HepG2 (cell line): Measurements from ENCODE around the gene KDR. TPM values are rescaled to one million over a fixed set of nuclear protein-coding genes. Genes with fewer than 3 reads are reported as not detected.

Source experiments
- DNMT1 ChIP-seq: sonication (generic); formaldehyde crosslinking; IDR thresholded peaks from 2 replicates; pipeline ENCODE4 v1.5.1; 2020; ENCODE audit warnings: mild to moderate bottlenecking, missing genetic modification reagents
- FOXJ3 ChIP-seq: sonication (generic); formaldehyde crosslinking; IDR thresholded peaks from 2 replicates; pipeline ENCODE4 v1.4.0; 2020; ENCODE audit warnings: missing genetic modification reagents, mild to moderate bottlenecking, borderline replicate concordance
- HCFC1 ChIP-seq: fragments of 150-350 bp; IDR thresholded peaks from 2 replicates; pipeline ENCODE4 v1.6.1; 2014; ENCODE audit warnings: low read depth, low read length
- KDM1A ChIP-seq: IDR thresholded peaks from 2 replicates; pipeline ENCODE4 v1.6.1; 2016; ENCODE audit warnings: missing compliant biosample characterization
- SMYD3 ChIP-seq: sonication (generic); formaldehyde crosslinking; IDR thresholded peaks from 2 replicates; pipeline ENCODE4 v1.8.1; 2023; ENCODE audit warnings: mild to moderate bottlenecking, missing genetic modification reagents
- ZFP41 ChIP-seq: sonication (generic); formaldehyde crosslinking; IDR thresholded peaks from 2 replicates; pipeline ENCODE4 v1.4.0; 2020; ENCODE audit warnings: mild to moderate bottlenecking, missing genetic modification reagents, borderline replicate concordance
- ZNF251 ChIP-seq: sonication (generic); formaldehyde crosslinking; IDR thresholded peaks from 2 replicates; pipeline ENCODE4 v1.9.0; 2021; ENCODE audit warnings: mild to moderate bottlenecking, missing genetic modification reagents
- ZNF761 ChIP-seq: sonication (generic); formaldehyde crosslinking; conservative IDR thresholded peaks from 2 replicates; pipeline ENCODE4 v1.4.0; 2020; ENCODE audit warnings: mild to moderate bottlenecking, missing genetic modification reagents
- polyA plus RNA-seq, 8 experiments: library from polyadenylated mRNA; depleted of rRNA in 3 of 8; stranded (reverse) in 7 of 8; unstranded in 1 of 8; fragments of >200 nt; fragmentation: Illumina TruSeq in 4 of 8; extraction: Trizol in 4 of 8; gene quantifications; 2 replicates each; pipeline versions ENCODE4 v1.2.1 to v1.2.3, GENCODE V29; 2011 to 2016; ENCODE audit warnings: low read depth in 4 of 8, missing spikeins in 1 of 8, mixed read lengths in 1 of 8; ENCODE audit not compliant: insufficient read depth in 1 of 8
- total RNA-seq, 5 experiments: library from RNA; depleted of rRNA; stranded (reverse); fragments of >200 nt; fragmentation: Illumina TruSeq; extraction: Trizol; gene quantifications; 2 replicates each; pipeline ENCODE4 v1.2.3, GENCODE V29; 2016; ENCODE audit warnings: low read depth in 1 of 5
- TF ChIP-seq, protein P1 (sequence below): sonication (generic); formaldehyde crosslinking; IDR thresholded peaks from one replicate; pipeline ENCODE4 v1.5.1; 2020; ENCODE audit warnings: mild to moderate bottlenecking, missing genetic modification reagents; ENCODE audit errors: not compliant biosample characterization

KDR gene
- total and polyA plus RNA-seq, 2 of the 13 experiments (the other 11 are each of a cell fraction or from before 2014, with no cell fraction given), result not detected

DNA sequence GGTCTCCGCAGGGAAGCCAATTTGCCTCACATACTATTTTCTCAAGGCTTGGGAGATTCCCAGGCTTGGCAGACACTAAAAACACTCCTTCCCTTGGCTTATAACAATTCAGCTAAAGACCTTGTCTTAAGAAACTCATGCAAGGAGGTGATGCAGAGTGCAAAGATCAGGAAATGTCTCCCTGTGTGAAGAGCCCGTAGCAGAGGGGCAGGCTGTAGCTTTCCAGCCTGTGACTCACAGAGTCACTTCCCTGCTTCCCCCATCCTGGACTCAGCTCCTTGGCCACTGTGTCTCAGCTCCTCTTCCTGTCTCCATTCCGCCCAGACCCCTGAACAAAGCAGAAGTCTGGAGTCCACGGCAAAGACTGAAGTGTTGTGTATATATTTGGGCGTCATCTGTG, 56.1 kb downstream of the KDR start (continued):
- TF ChIP-seq SMYD3, result no peak
- TF ChIP-seq ZNF251 (CRISPR knock-in tag), result no peak
- TF ChIP-seq ZNF761 (CRISPR knock-in tag), result no peak
- TF ChIP-seq, protein P1, sequence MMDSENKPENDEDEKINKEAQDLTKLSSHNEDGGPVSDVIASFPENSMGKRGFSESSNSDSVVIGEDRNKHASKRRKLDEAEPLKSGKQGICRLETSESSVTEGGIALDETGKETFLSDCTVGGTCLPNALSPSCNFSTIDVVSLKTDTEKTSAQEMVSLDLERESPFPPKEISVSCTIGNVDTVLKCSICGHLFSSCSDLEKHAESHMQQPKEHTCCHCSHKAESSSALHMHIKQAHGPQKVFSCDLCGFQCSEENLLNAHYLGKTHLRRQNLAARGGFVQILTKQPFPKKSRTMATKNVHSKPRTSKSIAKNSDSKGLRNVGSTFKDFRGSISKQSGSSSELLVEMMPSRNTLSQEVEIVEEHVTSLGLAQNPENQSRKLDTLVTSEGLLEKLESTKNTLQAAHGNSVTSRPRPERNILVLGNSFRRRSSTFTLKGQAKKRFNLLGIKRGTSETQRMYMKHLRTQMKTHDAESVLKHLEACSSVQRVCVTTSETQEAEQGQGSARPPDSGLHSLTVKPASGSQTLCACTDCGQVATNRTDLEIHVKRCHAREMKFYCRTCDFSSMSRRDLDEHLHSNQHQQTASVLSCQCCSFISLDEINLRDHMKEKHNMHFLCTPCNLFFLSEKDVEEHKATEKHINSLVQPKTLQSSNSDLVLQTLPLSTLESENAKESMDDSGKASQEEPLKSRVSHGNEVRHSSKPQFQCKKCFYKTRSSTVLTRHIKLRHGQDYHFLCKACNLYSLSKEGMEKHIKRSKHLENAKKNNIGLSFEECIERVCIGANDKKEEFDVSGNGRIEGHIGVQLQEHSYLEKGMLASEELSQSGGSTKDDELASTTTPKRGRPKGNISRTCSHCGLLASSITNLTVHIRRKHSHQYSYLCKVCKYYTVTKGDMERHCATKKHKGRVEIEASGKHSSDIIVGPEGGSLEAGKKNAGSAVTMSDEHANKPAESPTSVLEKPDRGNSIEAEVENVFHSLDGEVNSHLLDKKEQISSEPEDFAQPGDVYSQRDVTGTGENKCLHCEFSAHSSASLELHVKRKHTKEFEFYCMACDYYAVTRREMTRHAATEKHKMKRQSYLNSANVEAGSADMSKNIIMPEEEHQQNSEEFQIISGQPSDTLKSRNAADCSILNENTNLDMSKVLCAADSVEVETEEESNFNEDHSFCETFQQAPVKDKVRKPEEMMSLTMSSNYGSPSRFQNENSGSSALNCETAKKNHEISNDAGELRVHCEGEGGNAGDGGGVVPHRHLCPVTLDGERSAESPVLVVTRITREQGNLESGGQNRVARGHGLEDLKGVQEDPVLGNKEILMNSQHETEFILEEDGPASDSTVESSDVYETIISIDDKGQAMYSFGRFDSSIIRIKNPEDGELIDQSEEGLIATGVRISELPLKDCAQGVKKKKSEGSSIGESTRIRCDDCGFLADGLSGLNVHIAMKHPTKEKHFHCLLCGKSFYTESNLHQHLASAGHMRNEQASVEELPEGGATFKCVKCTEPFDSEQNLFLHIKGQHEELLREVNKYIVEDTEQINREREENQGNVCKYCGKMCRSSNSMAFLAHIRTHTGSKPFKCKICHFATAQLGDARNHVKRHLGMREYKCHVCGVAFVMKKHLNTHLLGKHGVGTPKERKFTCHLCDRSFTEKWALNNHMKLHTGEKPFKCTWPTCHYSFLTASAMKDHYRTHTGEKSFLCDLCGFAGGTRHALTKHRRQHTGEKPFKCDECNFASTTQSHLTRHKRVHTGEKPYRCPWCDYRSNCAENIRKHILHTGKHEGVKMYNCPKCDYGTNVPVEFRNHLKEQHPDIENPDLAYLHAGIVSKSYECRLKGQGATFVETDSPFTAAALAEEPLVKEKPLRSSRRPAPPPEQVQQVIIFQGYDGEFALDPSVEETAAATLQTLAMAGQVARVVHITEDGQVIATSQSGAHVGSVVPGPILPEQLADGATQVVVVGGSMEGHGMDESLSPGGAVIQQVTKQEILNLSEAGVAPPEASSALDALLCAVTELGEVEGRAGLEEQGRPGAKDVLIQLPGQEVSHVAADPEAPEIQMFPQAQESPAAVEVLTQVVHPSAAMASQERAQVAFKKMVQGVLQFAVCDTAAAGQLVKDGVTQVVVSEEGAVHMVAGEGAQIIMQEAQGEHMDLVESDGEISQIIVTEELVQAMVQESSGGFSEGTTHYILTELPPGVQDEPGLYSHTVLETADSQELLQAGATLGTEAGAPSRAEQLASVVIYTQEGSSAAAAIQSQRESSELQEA (CRISPR knock-in tag), result no peak
- no peak for TF ChIP-seq ZFP41 (CRISPR knock-in tag)
- TF ChIP-seq HCFC1, result no peak
- TF ChIP-seq KDM1A (CRISPR knock-in tag), result no peak
- no peak for TF ChIP-seq FOXJ3 (CRISPR knock-in tag)
- no peak for TF ChIP-seq DNMT1 (CRISPR knock-in tag)
